HepG2 (cell line): ENCODE measurements around the gene SLC4A2.

Source experiments
- FOXC1 ChIP-seq: sonication (generic); formaldehyde crosslinking; IDR thresholded peaks from 2 replicates; pipeline ENCODE4 v1.8.0; 2022; ENCODE audit warnings: mild to moderate bottlenecking, missing genetic modification reagents, borderline replicate concordance
- FOXK2 ChIP-seq: fragments of 450-650 bp; IDR thresholded peaks from 2 replicates; pipeline ENCODE4 v1.6.1; 2016
- HOXA3 ChIP-seq: sonication (generic); formaldehyde crosslinking; IDR thresholded peaks from 2 replicates; pipeline ENCODE4 v1.5.0; 2020; ENCODE audit warnings: missing genetic modification reagents
- IRF2 ChIP-seq: IDR thresholded peaks from 2 replicates; pipeline ENCODE4 v1.6.1; 2018; ENCODE audit warnings: missing genetic modification reagents, missing compliant biosample characterization
- KAT7 ChIP-seq: IDR thresholded peaks from 2 replicates; pipeline ENCODE4 v1.6.1; 2018; ENCODE audit warnings: borderline replicate concordance, missing compliant biosample characterization
- KLF16 ChIP-seq, 2 experiments: sonication (generic) in 1 of 2; formaldehyde crosslinking in 1 of 2; IDR thresholded peaks; 2 replicates each; pipeline versions ENCODE4 v1.6.1 to v1.8.0; 2016 to 2023; ENCODE audit warnings: missing genetic modification reagents in 2 of 2, missing compliant biosample characterization in 1 of 2
- SMYD3 ChIP-seq: sonication (generic); formaldehyde crosslinking; IDR thresholded peaks from 2 replicates; pipeline ENCODE4 v1.8.1; 2023; ENCODE audit warnings: mild to moderate bottlenecking, missing genetic modification reagents
- TEAD3 ChIP-seq: optimal IDR thresholded peaks from 2 replicates; pipeline ENCODE3; 2016; ENCODE audit warnings: borderline replicate concordance
- ZNF263 ChIP-seq: sonication (generic); formaldehyde crosslinking; IDR thresholded peaks from 2 replicates; pipeline ENCODE4 v1.4.0; 2020; ENCODE audit warnings: missing genetic modification reagents
- TF ChIP-seq, protein P1 (sequence below): sonication (generic); formaldehyde crosslinking; IDR thresholded peaks from 2 replicates; pipeline ENCODE4 v1.4.0; 2020; ENCODE audit warnings: missing genetic modification reagents
- TF ChIP-seq, protein P2 (sequence below), 2 experiments: sonication (generic) in 1 of 2; formaldehyde crosslinking in 1 of 2; IDR thresholded peaks; 2 replicates each; pipeline versions ENCODE4 v1.4.0 to v1.6.1; 2016 to 2020; ENCODE audit warnings: borderline replicate concordance in 1 of 2, low read depth in 1 of 2, mild to moderate bottlenecking in 1 of 2, missing genetic modification reagents in 1 of 2

DNA sequence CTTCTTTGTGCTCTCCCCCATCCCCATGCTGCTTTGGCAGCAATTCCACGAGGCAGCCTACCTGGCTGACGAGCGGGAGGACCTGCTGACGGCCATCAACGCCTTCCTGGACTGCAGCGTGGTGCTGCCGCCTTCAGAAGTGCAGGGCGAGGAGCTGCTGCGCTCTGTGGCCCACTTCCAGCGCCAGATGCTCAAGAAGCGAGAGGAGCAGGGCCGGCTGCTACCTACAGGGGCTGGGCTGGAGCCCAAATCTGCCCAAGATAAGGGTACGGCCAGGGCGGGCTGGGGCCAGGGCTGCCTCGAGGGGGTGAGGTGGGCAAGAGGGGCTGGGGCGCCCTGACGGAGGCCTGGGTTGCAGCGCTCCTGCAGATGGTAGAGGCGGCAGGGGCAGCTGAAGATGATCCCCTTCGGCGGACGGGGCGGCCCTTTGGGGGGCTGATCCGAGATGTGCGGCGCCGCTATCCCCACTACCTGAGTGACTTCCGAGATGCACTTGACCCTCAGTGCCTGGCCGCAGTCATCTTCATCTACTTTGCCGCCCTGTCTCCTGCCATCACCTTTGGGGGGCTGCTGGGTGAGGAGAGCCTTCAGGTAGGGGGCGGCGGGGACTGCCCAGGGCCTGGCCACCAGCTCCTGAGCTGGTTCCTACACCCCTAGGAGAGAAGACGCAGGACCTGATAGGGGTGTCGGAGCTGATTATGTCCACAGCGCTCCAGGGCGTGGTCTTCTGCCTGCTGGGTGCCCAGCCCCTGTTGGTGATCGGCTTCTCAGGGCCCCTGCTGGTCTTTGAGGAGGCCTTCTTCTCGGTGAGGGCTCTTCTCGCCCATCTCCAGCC is 11.9 kb downstream of the SLC4A2 start:
- TF ChIP-seq, protein P1, sequence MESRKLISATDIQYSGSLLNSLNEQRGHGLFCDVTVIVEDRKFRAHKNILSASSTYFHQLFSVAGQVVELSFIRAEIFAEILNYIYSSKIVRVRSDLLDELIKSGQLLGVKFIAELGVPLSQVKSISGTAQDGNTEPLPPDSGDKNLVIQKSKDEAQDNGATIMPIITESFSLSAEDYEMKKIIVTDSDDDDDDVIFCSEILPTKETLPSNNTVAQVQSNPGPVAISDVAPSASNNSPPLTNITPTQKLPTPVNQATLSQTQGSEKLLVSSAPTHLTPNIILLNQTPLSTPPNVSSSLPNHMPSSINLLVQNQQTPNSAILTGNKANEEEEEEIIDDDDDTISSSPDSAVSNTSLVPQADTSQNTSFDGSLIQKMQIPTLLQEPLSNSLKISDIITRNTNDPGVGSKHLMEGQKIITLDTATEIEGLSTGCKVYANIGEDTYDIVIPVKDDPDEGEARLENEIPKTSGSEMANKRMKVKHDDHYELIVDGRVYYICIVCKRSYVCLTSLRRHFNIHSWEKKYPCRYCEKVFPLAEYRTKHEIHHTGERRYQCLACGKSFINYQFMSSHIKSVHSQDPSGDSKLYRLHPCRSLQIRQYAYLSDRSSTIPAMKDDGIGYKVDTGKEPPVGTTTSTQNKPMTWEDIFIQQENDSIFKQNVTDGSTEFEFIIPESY (CRISPR knock-in tag), result no peak
- no peak for TF ChIP-seq FOXC1 (CRISPR knock-in tag)
- no peak for TF ChIP-seq KLF16 (CRISPR knock-in tag; IDR thresholded peaks at IDR 0.05)
- TF ChIP-seq KAT7 (CRISPR knock-in tag), result no peak
- TF ChIP-seq, protein P2, sequence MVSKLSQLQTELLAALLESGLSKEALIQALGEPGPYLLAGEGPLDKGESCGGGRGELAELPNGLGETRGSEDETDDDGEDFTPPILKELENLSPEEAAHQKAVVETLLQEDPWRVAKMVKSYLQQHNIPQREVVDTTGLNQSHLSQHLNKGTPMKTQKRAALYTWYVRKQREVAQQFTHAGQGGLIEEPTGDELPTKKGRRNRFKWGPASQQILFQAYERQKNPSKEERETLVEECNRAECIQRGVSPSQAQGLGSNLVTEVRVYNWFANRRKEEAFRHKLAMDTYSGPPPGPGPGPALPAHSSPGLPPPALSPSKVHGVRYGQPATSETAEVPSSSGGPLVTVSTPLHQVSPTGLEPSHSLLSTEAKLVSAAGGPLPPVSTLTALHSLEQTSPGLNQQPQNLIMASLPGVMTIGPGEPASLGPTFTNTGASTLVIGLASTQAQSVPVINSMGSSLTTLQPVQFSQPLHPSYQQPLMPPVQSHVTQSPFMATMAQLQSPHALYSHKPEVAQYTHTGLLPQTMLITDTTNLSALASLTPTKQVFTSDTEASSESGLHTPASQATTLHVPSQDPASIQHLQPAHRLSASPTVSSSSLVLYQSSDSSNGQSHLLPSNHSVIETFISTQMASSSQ (IDR thresholded peaks at IDR 0.05; ENCODE audit: low read depth), result no peak
- TF ChIP-seq, protein P2 (CRISPR knock-in tag; IDR thresholded peaks at IDR 0.05; ENCODE audit: borderline replicate concordance), result no peak
- no peak for TF ChIP-seq IRF2 (CRISPR knock-in tag)
- no peak for TF ChIP-seq ZNF263 (CRISPR knock-in tag)
- no peak for TF ChIP-seq FOXK2
- TF ChIP-seq TEAD3, result no peak
- no peak for TF ChIP-seq SMYD3
- TF ChIP-seq HOXA3 (CRISPR knock-in tag), result no peak
